Ramos (cell line): Measurements from ENCODE around the gene METAP2.
"Not testable (repeated sequence)": the region's sequence is repeated elsewhere in the genome, so short reads cannot be mapped to it uniquely, and the experiment has no call there.

Experiments used
- in situ Hi-C: fragments of 300-500 bp; cut with MboI; formaldehyde crosslinking; loops from one replicate; pipeline ENCODE4 v1.14.3; 2022; ENCODE audit warnings: low sequenced_read_pairs; ENCODE audit not compliant: unreplicated experiment

The METAP2 gene

DNA sequence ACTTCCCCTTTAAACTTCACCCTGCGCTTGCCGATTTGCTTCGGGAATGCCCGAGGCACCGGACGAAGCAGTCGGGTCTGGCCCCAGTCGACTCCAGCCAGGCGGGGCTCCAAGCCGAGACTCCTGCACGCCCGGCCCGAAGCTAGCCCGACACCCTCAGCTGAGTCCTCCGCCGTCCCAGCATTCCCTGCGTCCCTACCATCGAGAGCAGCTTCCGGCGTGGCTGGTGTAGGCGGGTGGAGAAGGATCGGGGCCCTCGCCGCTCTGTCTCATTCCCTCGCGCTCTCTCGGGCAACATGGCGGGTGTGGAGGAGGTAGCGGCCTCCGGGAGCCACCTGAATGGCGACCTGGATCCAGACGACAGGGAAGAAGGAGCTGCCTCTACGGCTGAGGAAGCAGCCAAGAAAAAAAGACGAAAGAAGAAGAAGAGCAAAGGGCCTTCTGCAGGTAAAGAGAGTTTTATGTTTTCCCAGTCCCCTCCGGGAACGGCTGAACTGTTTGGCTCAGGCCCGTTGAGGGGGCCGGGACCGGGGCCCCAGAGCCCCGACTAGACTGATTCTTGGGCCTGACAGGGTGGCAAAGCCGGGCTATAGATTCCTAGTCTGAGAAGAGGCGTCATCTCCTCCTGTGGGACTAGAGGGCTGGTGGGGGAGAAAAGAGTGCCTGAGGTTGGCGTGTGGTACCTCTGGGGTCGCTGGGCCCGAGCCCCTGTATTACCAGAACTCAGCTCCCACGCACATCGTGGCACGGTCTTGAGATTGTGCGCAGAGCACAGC is at the start of gene METAP2:
TSS of gene METAP2 (plus strand) at position 269 of the 776 bp plus-strand sequence. CDS start at position 297, 28 bp downstream.
- in situ Hi-C loops, result no loop called here

DNA sequence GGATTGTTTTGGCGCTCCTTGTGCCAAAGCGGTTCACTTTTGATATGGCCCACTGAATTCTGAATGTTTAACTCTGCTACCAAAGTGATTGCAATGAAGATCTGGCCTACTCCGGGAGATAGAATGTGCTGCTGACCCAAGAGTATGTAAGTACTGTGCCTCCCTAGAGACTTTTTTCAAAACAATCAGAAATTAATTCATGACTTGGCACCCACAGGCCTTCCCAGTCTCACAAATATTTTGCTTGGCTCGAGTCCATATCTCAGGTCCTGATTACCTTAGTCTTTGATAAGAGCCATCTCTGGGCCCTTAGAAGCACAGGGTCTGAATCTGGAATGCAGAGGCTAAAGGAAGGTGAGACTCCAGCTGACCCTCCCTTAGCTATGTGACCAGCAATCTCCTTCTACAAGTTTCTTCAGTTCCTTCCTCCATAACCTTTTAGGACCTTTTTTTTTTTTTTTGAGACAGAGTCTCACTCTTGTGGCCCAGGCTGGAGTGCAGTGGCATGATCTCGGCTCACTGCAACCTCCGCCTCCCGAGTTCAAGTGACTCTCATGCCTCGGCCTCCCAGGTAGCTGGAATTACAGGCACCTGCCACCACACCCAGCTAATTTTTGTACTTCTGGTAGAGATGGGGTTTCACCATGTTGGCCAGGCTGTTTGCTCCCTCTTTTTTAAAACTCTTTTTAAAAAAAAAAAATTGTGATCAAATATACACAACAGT is 49.5 kb upstream of the METAP2 start:
- in situ Hi-C loops, result no loop called here

DNA sequence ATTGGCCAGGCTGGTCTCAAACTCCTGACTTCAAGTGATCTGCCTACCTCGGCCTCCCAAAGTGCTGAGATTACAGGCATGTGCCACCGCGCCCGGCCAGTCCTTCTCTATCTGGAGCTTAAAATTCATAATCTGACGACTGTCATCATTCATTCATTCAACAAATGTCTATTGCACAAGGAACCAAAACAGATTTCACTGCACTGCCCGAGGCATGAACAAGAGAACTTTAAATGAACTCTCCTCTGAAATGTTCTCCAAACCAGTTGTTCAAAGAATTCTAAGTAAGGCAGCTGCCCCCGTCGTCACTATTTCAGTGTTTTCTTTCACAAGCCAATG is 44.8 kb upstream of the METAP2 start:
- in situ Hi-C loops, result no loop called here

DNA sequence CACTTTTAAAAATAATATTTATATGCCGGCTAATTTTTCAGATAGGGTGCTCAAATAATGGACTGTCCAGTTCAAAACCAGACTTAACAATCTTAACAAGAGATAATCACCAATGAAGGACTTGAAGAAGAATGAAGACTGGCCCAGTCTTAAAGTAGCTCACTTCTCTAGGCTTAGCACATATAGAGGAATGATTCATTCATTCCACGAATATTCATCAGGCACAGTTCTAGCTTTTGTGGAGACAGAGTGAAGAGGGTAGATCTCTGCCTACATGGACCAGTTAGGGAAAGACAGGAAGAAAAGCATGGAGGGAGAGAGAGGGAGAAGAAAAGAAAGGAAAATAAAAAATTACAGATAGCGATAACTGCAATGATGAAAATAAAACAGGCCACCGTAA is 42.8 kb upstream of the METAP2 start:
- in situ Hi-C loops, result no loop called here

DNA sequence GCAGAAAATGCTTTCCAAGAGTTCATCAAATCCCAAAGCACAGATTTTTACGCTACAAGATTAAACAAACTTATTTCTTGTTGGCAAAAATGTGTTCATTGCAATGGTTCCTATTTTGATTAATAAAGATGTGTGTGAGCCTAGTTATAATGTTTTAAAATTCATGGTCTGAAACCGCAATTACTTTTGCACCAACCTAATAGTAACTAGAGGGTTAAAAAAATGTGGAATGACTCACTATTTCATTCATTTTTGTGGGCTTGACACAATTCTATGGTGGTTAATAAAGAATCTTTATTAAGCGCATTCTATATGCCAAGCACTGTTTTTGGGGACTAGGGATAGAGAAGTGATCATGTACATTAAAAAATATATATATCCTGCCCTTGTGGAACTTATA is 38.6 kb upstream of the METAP2 start:
- in situ Hi-C loops, result no loop called here

DNA sequence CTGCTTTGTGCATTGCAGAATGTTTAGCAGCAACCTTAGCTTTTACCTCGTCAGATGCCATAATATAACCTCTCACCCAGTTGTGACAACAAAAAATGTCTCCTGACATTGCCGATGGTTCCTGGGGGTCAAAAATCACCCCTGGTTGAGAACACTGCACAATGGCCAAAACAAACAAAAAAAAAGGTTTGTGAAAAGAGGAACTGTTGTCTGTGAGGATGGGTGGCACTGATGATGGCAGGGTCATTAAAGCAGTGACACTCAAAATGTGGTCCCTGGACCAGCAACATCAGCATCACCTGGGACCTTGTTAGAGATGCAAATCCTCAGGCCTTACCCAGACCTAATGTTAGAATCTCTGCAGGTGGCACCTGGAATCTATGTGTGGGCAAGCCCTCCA is 36.4 kb upstream of the METAP2 start:
- in situ Hi-C loops, result no loop called here

DNA sequence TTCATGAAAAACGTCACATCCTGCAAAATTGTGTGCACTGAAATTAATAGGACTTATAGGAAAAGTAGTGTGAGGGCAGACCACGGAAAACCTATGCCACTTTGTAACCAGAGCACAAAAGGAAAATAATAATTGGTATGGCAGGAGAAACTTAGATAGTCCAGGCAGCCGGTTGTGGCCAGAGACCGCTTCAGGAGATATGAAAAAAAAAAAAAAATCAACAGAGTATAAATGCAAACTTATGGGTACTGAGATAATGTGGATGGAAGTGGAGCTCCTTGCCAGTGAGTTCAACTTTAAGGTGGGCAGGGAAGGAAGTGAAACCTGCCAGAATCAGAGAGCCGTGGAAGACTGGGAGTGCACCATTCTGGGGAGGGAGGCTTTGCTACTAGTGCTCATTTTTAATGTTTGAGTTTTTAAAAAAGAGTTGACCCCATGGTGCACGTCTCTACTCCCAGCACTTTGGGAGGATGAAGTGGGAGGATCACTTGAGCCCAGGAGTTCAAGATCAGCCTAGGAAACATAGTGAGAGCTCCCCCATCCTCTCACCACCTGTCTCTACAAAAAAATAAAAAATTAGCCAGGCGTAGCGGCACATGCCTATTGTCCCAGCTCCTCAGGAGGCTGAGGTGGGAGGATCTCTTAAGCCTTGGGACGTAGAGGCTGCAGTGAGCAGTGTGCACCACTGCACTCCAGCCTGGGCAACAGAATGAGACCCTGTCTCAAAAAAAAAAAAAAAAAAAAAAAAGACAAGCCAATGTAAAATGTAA is 34.3 kb upstream of the METAP2 start:
- in situ Hi-C loops, result no loop called here

DNA sequence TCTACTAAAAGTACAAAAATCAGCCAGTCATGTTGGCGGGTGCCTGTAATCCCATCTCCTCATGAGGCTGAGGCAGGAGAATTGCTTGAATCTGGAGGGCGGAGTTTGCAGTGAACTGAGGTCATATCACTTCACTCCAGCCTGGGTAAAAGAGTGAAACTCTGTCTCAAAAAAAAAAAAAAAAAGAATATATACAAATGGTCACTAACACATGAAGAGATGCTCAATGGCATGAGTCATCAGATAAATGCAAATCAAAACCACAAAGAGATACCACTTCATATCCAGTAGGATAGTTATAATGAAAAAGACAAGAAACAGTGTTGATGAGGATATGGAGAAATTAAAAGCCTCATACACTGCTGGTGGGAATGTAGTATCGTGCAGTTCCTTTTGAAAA is 33.6 kb upstream of the METAP2 start:
- in situ Hi-C loops, result no loop called here

DNA sequence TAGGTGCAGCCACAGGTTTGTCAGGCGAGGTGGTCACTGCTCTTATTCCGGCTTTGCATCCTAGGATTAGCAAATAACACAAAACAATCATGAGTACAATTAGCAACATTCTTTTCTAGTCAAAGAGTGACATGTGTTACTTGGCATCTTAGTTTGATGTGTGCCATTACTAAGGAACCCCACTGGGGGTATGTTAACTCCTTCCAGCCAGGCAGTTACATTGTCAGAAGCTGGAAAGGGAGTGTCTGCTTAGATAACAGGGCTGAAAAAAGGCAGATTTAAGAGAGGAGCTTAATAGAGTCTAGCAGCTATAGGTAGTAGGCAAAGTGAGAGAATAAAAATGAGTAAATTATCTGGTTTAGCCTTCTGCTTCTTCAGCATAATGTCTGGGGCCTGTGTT is 30.5 kb upstream of the METAP2 start:
- in situ Hi-C loops, result no loop called here

DNA sequence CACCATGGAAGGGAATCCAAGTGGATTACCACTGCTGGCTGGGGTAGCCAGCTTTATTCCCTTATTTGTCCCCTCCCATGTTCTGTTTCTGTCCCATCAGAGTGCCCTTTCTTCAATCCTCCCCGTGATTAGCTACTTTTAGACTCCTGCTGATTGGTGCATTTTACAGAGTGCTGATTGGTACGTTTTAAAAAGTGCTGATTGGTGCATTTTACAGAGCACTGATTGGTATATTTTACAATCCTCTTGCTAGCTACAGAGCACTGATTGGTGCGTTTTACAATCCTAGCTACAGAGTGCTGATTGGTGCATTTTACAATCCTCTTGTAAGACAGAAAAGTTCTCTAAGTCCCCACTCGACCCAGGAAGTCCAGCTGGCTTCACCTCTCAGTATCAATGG is 28.9 kb upstream of the METAP2 start:
- in situ Hi-C loops, result not testable (repeated sequence)

DNA sequence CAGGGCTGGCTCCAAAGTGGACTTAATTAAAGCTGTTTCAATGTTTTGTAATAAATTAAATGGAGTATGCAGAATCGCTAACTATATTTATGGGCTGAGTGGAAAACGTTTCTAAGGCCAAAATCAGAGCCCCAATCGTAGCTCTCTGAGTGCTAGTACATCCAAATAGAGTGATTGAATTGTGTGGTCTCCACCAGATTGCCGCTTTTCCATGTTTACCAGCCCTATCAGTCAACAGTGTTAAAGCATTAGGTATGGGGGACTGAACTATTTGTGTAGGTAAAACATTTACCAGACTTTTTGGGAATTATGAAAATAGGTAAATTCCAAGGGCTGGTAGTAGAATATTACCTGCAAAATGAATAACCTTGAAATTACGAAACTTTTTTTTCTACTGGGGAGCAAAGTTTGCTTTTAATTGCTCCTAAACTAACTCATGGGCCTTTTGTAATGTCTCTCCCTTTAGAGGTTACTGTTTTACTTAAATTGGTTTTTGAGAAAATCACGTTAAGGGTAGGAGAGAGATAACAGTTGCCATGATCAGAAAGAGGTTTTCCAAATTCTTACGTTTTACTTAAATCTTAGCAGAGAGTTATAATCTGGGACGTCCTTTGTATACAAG is 28.0 kb upstream of the METAP2 start:
- in situ Hi-C loops, result no loop called here

DNA sequence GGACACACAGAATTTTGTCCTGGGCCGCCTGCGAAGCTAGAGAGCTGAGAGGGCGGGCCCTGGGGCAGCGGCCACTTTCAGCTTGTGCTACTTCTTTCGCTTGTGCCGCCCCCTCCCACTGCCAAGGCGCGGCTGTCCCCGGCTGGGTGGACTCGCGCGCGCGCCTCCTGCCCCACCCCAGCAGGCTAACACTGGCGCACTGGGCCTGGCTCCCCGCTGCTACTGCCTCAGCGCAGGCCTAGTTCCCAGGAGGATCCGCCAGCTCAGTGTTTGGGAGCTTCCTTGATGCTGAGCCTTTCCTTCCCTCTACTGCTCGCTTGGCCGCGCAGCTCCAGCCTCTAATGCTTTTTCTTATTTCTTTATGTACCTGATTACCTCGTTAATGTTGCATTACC is 27.4 kb upstream of the METAP2 start:
- in situ Hi-C loops, result no loop called here

DNA sequence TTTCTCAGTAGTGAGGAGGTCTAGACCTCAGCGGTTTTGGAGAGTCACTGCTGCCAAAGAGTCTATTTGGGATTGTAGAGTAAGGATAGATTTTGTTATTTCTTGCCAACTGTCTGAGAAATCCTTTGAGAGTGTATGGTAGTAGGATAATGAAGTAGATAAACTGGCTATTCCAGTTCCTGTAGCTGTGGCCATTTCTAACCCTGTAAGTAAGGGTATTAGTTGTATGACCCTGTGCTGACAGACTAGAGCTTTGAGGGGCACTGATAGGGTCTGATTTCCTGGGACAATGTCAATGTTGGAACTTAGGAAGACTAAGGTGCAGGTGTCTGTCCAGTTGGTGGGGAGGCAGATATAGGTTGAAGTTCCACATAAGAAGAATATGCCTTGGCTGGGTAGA is 24.3 kb upstream of the METAP2 start:
- in situ Hi-C loops, result not testable (repeated sequence)

DNA sequence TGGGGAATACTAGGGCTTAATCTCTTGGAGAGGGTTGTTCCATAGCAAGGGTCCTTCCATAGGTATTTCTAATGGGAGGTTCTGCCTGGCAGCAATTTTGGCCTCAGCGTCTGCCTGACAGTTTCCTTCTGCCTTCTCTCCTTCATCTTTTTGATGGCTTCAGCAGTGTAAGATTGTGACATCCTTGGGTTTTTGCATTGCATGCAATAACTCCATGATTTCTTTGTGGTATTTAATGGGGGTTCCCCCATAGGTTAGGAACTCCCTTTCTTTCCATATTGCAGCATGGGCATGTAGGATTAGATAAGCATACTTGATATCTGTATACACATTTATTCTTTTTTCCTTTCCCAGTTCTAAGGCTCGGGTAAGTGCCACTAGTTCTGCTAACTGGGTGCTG is 21.5 kb upstream of the METAP2 start:
- in situ Hi-C loops, result not testable (repeated sequence)

DNA sequence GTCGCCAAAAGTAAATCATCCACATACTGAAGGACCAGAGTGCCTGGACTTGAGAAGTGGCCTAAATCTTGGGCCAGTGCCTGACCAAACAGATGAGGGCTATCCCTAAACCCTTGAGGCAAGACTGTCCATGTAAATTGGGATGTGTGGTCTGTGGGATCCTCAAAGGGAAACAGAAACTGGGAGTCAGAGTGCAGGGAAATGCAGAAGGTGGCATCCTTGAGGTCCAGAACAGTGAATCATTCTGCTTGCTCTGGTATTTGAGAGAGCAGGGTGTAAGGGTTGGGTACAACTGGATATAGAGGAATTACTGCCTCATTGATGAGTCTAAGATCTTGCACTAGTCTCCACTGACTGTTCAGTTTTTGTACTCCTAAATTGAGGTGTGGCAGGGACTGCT is 20.1 kb upstream of the METAP2 start:
- in situ Hi-C loops, result not testable (repeated sequence)

DNA sequence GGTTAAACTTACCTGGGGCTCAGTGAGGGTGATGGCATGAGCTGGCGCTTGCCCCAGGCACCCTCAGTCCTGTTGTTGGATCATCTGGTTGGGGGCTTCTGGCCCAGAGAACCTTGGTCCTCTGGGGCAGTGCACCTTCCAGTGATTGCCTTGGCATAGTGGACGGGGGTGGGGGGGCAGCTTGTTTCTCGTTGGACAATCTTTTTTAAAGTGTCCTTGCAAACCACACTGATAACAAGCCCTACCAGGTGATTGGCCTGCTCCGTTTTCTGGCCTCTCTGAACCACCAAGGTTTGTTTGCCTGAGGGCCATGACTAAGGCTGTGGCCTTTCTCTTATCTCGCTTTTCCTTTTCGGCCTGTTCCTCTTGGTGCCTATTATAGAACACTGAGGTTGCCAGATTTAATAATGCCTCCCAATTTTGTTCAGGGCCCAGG is 19.2 kb upstream of the METAP2 start:
- in situ Hi-C loops, result not testable (repeated sequence)

DNA sequence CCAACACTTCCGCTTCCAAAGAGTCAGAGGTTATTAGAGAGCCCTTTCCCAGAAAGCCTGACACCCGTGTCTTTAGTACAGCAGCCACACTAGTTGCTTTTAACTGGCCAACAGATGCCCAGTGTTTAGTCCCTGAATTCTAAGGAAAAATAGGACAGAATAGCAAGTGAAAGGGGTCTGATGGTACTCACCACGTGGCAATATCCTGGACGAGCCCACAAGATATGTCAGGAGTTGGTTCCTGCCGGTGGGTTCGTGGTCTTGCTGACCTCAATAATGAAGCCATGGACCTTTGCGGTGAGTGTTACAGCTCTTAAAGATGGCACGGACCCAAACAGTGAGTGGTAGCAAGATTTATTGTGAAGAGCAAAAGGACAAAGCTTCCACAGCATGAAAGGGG is 16.3 kb upstream of the METAP2 start:
- in situ Hi-C loops, result not testable (repeated sequence)

DNA sequence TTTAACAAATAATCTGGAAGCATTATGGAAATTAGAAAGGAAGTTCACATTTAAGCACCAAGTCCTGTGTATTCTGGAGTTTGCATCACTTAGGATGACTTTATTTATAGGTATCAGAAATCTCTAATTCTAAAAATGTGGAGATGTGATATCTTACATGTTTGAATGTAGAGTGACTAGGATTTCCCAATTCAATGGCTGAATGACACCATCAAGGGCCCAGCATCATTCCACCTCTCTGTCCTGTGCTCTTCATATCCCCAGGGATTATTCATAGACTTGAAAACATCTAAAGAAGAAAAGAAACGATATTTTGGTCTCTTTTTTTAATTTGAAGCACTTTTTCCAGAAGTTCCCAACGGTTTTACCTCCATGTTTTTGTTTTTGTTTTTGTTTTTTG is 15.2 kb upstream of the METAP2 start:
- in situ Hi-C loops, result no loop called here

DNA sequence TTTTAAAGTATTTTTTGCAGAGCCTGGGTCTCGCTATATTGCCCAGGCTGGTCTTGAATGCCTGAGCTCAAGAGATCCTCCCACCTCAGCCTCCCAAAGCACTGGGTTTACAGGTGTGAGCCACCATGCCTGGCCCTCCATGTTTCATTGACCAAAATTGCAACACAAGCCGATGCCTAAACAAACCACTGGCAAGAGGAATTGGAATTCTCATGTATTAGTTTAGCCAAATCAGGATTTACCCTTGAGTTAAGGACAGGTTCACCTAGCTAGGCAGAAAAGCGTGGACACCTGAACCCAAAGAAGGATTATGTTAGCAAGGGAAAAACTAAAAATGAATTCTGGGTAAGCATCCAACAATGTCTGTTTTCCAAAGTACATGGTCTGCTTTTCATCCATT is 14.6 kb upstream of the METAP2 start:
- in situ Hi-C loops, result no loop called here

DNA sequence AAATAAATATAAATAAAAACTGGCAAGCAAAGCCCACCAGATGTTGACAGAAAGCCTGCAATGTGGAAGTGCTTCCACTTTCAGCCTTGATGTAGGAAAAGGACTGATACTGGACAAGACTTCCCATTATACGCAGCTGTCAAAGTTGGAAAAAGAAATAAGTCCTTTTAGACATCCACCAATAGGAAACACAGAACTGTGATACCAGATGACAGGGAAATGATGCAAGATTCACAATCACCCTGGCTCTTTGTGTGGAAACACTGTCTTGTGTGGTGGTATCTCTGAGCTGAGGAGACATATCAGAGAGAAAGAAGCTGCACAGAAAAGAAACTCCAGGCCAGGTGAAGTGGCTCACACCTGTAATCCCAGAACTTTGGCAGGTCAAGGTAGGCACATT is 13.8 kb upstream of the METAP2 start:
- in situ Hi-C loops, result no loop called here

DNA sequence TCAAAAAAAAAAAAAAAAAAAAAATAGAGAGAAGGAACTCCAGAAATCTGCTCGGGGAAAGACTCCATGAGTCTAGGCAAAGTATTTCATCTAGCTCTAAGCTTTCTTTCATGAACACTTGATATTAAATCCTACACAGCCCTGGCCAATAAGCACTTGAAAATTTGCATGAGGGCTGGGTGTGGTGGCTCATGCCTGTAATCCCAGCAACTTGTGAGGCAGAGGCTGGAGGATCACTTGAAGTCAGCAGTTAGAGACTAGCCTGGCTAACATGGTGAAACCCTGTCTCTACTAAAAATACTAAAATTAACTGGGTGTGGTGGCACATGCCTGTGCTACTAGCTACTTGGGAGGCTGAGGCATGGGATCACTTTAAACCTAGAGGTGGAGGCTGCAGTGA is 13.1 kb upstream of the METAP2 start:
- in situ Hi-C loops, result no loop called here
